H1 (cell line): ENCODE data around the gene FAM186B. TPM values are rescaled to one million over a fixed set of nuclear protein-coding genes. Genes with fewer than 3 reads are reported as not detected.

Experiments
- CTCF ChIA-PET: fragments of 300-600 bp; sonication (Branson Sonifier 250); formaldehyde crosslinking; loops from one replicate; lab custom pipeline; 2021; ENCODE audit not compliant: partially characterized antibody; lab: Charles Lee
- POLR2A ChIA-PET: fragments of 300-600 bp; sonication (Branson Sonifier 250); formaldehyde crosslinking; loops from one replicate; lab custom pipeline; 2021; ENCODE audit warnings: inconsistent platforms; ENCODE audit not compliant: partially characterized antibody; lab: Charles Lee
- DNase-seq, 2 experiments: peaks; one replicate each; pipeline versions ENCODE4 v3.0.0 to v3.0.0-alpha.2; 2010 to 2022; ENCODE audit warnings: low spot score in 2 of 2, low read depth in 1 of 2, mixed read lengths in 1 of 2
- FAIRE-seq: peaks from 2 replicates; lab custom pipeline; 2011; peaks lifted over from hg19 to GRCh38; lab: Jason Lieb, UNC
- H2AFZ ChIP-seq: 2 replicates; pipeline ENCODE4 v1.8.1; 2012; ENCODE audit warnings: low read length, inconsistent platforms
- H2AK5ac ChIP-seq: 2 replicates; pipeline ENCODE4 v1.6.1; 2013; ENCODE audit warnings: low read depth, low read length
- H2BK120ac ChIP-seq: replicated peaks from 2 replicates; pipeline ENCODE3; 2013; ENCODE audit warnings: low read depth, low read length, inconsistent platforms
- H2BK12ac ChIP-seq: 2 replicates; pipeline ENCODE4 v1.6.1; 2013; ENCODE audit warnings: low read depth, low read length
- H2BK15ac ChIP-seq: 2 replicates; pipeline ENCODE4 v1.6.1; 2013; ENCODE audit warnings: low read length
- H2BK20ac ChIP-seq: 2 replicates; pipeline ENCODE4 v1.6.1; 2013; ENCODE audit warnings: low read length
- H2BK5ac ChIP-seq: 2 replicates; pipeline ENCODE4 v1.6.1; 2013; ENCODE audit warnings: low read depth, low read length
- H3K14ac ChIP-seq: 2 replicates; pipeline ENCODE4 v1.6.1; 2013; ENCODE audit warnings: inconsistent platforms; ENCODE audit not compliant: insufficient read length
- H3K18ac ChIP-seq: 2 replicates; pipeline ENCODE4 v1.6.1; 2013; ENCODE audit warnings: low read length; ENCODE audit errors: extremely low read depth
- H3K23ac ChIP-seq: 2 replicates; pipeline ENCODE4 v1.6.1; 2013; ENCODE audit warnings: inconsistent platforms; ENCODE audit not compliant: insufficient read length
- H3K23me2 ChIP-seq: 2 replicates; pipeline ENCODE4 v1.6.1; 2013; ENCODE audit warnings: low read depth, low read length
- H3K27ac ChIP-seq: 2 replicates; pipeline ENCODE4 v1.6.1; 2011; ENCODE audit warnings: low read depth, low read length, inconsistent platforms
- H3K27me3 ChIP-seq, 4 experiments: replicated peaks in 1 of 4; 1 replicate in 1 of 4; 2 replicates in 3 of 4; pipeline versions ENCODE4 v1.6.1 to v1.8.1; 2011 to 2013; ENCODE audit warnings: low read length in 3 of 4, mild to moderate bottlenecking in 3 of 4, inconsistent platforms in 2 of 4, mixed read lengths in 2 of 4, moderate library complexity in 1 of 4; ENCODE audit not compliant: control insufficient read depth in 3 of 4, insufficient read depth in 3 of 4; ENCODE audit errors: extremely low read depth in 1 of 4
- H3K36me3 ChIP-seq, 4 experiments: 2 replicates each; pipeline versions ENCODE4 v1.6.1 to v1.8.1; 2011 to 2013; ENCODE audit warnings: mild to moderate bottlenecking in 4 of 4, low read length in 3 of 4, moderate library complexity in 2 of 4, control low read depth in 1 of 4, inconsistent platforms in 1 of 4; ENCODE audit not compliant: insufficient read depth in 4 of 4, control insufficient read depth in 2 of 4
- H3K4ac ChIP-seq: replicated peaks from 2 replicates; pipeline ENCODE3; 2013; ENCODE audit warnings: low read length, low read depth, mixed read lengths, inconsistent platforms; ENCODE audit not compliant: insufficient read length
- H3K4me1 ChIP-seq, 4 experiments: replicated peaks in 1 of 4; 1 replicate in 1 of 4; 2 replicates in 3 of 4; pipeline versions ENCODE4 v1.6.1 to v1.8.1; 2011 to 2013; ENCODE audit warnings: low read length in 3 of 4, inconsistent platforms in 2 of 4, mixed read lengths in 1 of 4; ENCODE audit not compliant: insufficient read depth in 4 of 4, control insufficient read depth in 3 of 4
- H3K4me2 ChIP-seq, 2 experiments: 2 replicates each; pipeline versions ENCODE4 v1.6.1 to v1.8.1; 2011 to 2013; ENCODE audit warnings: low read depth in 2 of 2, low read length in 2 of 2, control low read depth in 1 of 2, inconsistent platforms in 1 of 2, mild to moderate bottlenecking in 1 of 2; ENCODE audit not compliant: insufficient read depth in 1 of 2
- H3K4me3 ChIP-seq, 4 experiments: fragments of 200-600, 300-600 bp in 1 of 4; sonication (generic), shearing (Covaris generic), sonication (Bioruptor Twin) in 1 of 4; 2 replicates each; pipeline versions ENCODE4 v1.5.1 to v1.8.1; 2011 to 2016; ENCODE audit warnings: low read length in 4 of 4, low read depth in 3 of 4, control low read depth in 2 of 4, inconsistent platforms in 2 of 4, mild to moderate bottlenecking in 2 of 4, mixed read lengths in 1 of 4, moderate library complexity in 1 of 4; ENCODE audit not compliant: insufficient read depth in 2 of 4; ENCODE audit errors: extremely low read depth in 1 of 4
- H3K56ac ChIP-seq: replicated peaks from 2 replicates; pipeline ENCODE3; 2013; ENCODE audit warnings: low read depth, mild to moderate bottlenecking, mixed read lengths, low read length, inconsistent platforms; ENCODE audit not compliant: insufficient read length
- H3K79me1 ChIP-seq: 2 replicates; pipeline ENCODE4 v1.6.1; 2013; ENCODE audit warnings: low read depth, low read length, control low read depth
- H3K79me2 ChIP-seq, 2 experiments: 2 replicates each; pipeline versions ENCODE4 v1.6.1 to v1.8.1; 2012 to 2013; ENCODE audit warnings: low read length in 2 of 2, mild to moderate bottlenecking in 2 of 2, inconsistent platforms in 1 of 2; ENCODE audit not compliant: insufficient read depth in 2 of 2, control insufficient read depth in 1 of 2
- H3K9ac ChIP-seq, 4 experiments: replicated peaks in 1 of 4; 1 replicate in 1 of 4; 2 replicates in 3 of 4; pipeline versions ENCODE4 v1.6.1 to v1.8.1; 2011 to 2013; ENCODE audit warnings: low read depth in 3 of 4, low read length in 3 of 4, control low read depth in 2 of 4, mild to moderate bottlenecking in 2 of 4, moderate library complexity in 2 of 4, inconsistent platforms in 1 of 4; ENCODE audit errors: extremely low read depth in 1 of 4
- H3K9me3 ChIP-seq, 2 experiments: 2 replicates each; pipeline versions ENCODE4 v1.6.1 to v1.8.1; 2012 to 2013; ENCODE audit warnings: mild to moderate bottlenecking in 2 of 2, moderate library complexity in 2 of 2, control low read depth in 1 of 2, inconsistent platforms in 1 of 2, low read depth in 1 of 2, low read length in 1 of 2, mixed read lengths in 1 of 2; ENCODE audit not compliant: insufficient read depth in 2 of 2
- H4K20me1 ChIP-seq, 2 experiments: replicated peaks in 1 of 2; 2 replicates each; pipeline versions ENCODE3 to v1.8.1; 2011 to 2013; ENCODE audit warnings: inconsistent platforms in 2 of 2, low read length in 2 of 2, mild to moderate bottlenecking in 1 of 2; ENCODE audit not compliant: insufficient read depth in 2 of 2, control insufficient read depth in 1 of 2
- H4K5ac ChIP-seq: 2 replicates; pipeline ENCODE4 v1.6.1; 2013; ENCODE audit warnings: low read length, low read depth, mixed read lengths, inconsistent platforms; ENCODE audit not compliant: insufficient read length
- H4K8ac ChIP-seq: 2 replicates; pipeline ENCODE4 v1.8.0; 2013; ENCODE audit warnings: mild to moderate bottlenecking, moderate library complexity, low read length, inconsistent platforms; ENCODE audit not compliant: insufficient read depth; ENCODE audit errors: extremely low read depth
- H4K91ac ChIP-seq: replicated peaks from 2 replicates; pipeline ENCODE3; 2013; ENCODE audit warnings: low read length, mixed read lengths, inconsistent platforms; ENCODE audit not compliant: insufficient read length
- BRCA1 ChIP-seq: IDR thresholded peaks from 2 replicates; pipeline ENCODE4 v1.6.1; 2012; ENCODE audit warnings: low read depth, low read length, improper control_type of control experiment
- CHD1 ChIP-seq: IDR thresholded peaks from 2 replicates; pipeline ENCODE4 v1.6.1; 2012; ENCODE audit warnings: low read depth, low read length, improper control_type of control experiment
- FOSL1 ChIP-seq: IDR thresholded peaks from 2 replicates; pipeline ENCODE4 v1.6.1; 2011; ENCODE audit warnings: mild to moderate bottlenecking, low read depth, low read length, moderate library complexity; ENCODE audit not compliant: insufficient read depth
- HDAC2 ChIP-seq, 2 experiments: fragments of 300-600 bp in 1 of 2; sonication (generic) in 1 of 2; IDR thresholded peaks; 2 replicates each; pipeline ENCODE4 v1.6.1; 2011 to 2012; ENCODE audit warnings: low read depth in 2 of 2, low read length in 2 of 2, mild to moderate bottlenecking in 2 of 2, moderate library complexity in 2 of 2, borderline replicate concordance in 1 of 2, inconsistent platforms in 1 of 2
- JUN ChIP-seq: IDR thresholded peaks from 2 replicates; pipeline ENCODE4 v1.6.1; 2011; ENCODE audit warnings: low read depth, mild to moderate bottlenecking, improper control_type of control experiment, low read length
- KDM1A ChIP-seq: fragments of 200-600, 300-600 bp; sonication (generic); IDR thresholded peaks from 2 replicates; pipeline ENCODE4 v1.7.1; 2016; ENCODE audit warnings: mild to moderate bottlenecking, low read length, borderline replicate concordance
- KDM5A ChIP-seq: fragments of 200-600 bp; IDR thresholded peaks from 2 replicates; pipeline ENCODE4 v1.7.1; 2012; ENCODE audit warnings: mild to moderate bottlenecking, low read length, inconsistent platforms, mixed read lengths
- RNF2 ChIP-seq: fragments of 200-900, 300-1000 bp; sonication (generic); IDR thresholded peaks from 2 replicates; pipeline ENCODE4 v1.7.1; 2016; ENCODE audit warnings: borderline replicate concordance, low read depth, mild to moderate bottlenecking, antibody characterized with exemption, low read length; ENCODE audit not compliant: poor library complexity, severe bottlenecking; ENCODE audit errors: missing control alignments
- SIX5 ChIP-seq: IDR thresholded peaks from 2 replicates; pipeline ENCODE4 v1.6.1; 2011; ENCODE audit warnings: mild to moderate bottlenecking, low read depth, low read length
- SRF ChIP-seq: IDR thresholded peaks from 2 replicates; pipeline ENCODE4 v1.6.1; 2011; ENCODE audit warnings: mild to moderate bottlenecking, low read depth, low read length, moderate library complexity
- USF2 ChIP-seq: IDR thresholded peaks from 2 replicates; pipeline ENCODE4 v1.6.1; 2011; ENCODE audit warnings: low read length, improper control_type of control experiment
- WGBS, 2 experiments: shearing (Covaris generic) in 1 of 2; methylation state at CpG; one replicate each; pipeline versions ENCODE4 v1.1.6 to v1.1.7; 2013 to 2015; ENCODE audit warnings: low lambda C conversion rate in 2 of 2, mixed read lengths in 2 of 2, inconsistent platforms in 1 of 2, low coverage in 1 of 2, missing lambda C conversion rate in 1 of 2; ENCODE audit not compliant: insufficient replicate concordance in 2 of 2, insufficient coverage in 1 of 2, insufficient read length in 1 of 2; ENCODE audit errors: extremely low coverage in 1 of 2, missing lambda C conversion rate in 1 of 2; 5-methylcytosine and 5-hydroxymethylcytosine counted together
- polyA plus RNA-seq, 7 experiments: library from polyadenylated mRNA; depleted of rRNA in 3 of 7; stranded (reverse) in 5 of 7; unstranded in 2 of 7; fragments of >200 nt in 5 of 7; fragments of 200-250 nt in 2 of 7; gene quantifications; 1 replicate in 5 of 7; 2 replicates in 1 of 7; 4 replicates in 1 of 7; pipeline versions ENCODE4 v1.2.1 to v1.2.3, GENCODE V29; 2011 to 2013; ENCODE audit warnings: missing spikeins in 2 of 7, mixed read lengths in 2 of 7
- total RNA-seq: library from RNA; stranded (reverse); fragmentation: NEBNext Ultra II Directional; extraction: Animal tissue kit (Norgen Biotek cat#: 25700); gene quantifications from 2 replicates; pipeline ENCODE4 v1.2.1, GENCODE V29; 2021

The FAM186B gene
- total and polyA plus RNA-seq, 2 of the 8 experiments (the other 6 are each of a cell fraction or from before 2014, with no cell fraction given), result 0.12 to 0.73 TPM

- no peak overlapping the region for H2BK20ac ChIP-seq
- ChIA-PET POLR2A (interaction anchor here (0.9 to 6.7 kb wide), 4 partner anchors 9 to 237 kb away, joined by 3 to 72 read pairs (median 4); partner anchors contain the start of gene MCRS1), CTCF (interaction anchor here (0.9 to 14.0 kb wide), 13 partner anchors 9 to 262 kb away, joined by 3 to 171 read pairs (median 6); partner anchors contain the start of genes KCNH3 and MCRS1)
- no peak overlapping the region for H2BK5ac ChIP-seq
- 88% methylated on average over 6 of the region's 6 CpGs; no CpG with 5 or more reads in 1 of the 2 experiments for WGBS, 2 experiments
- no peak overlapping the region for H2AFZ ChIP-seq
- no peak overlapping the region for H3K18ac ChIP-seq
- H2BK12ac ChIP-seq, result no peak overlapping the region
- no peaks in the 10 kb centered on the region for H3K79me1 ChIP-seq
- H2AK5ac ChIP-seq, result no peak overlapping the region
- no peak overlapping the region for H2BK120ac ChIP-seq
- no peak overlapping the region for H3K23ac ChIP-seq
- H3K14ac ChIP-seq, result no peak overlapping the region
- H4K20me1 ChIP-seq, result no peaks in the 10 kb centered on the region
- no peak overlapping the region for H3K9ac ChIP-seq
- H3K27ac ChIP-seq, result no peak overlapping the region
- no peak overlapping the region for H3K4me3 ChIP-seq
- H4K8ac ChIP-seq, result no peak overlapping the region; the same call in 1 of the 2 replicates
- H4K91ac ChIP-seq, result no peak overlapping the region
- peaks cover 0 to 14% (median 9%) of the 10 kb centered on the region in 4 experiments; a peak in 6 of 7 replicates for H3K4me1 ChIP-seq
- no peaks in the 10 kb centered on the region for H3K79me2 ChIP-seq
- no peak overlapping the region for H3K4me2 ChIP-seq
- H3K56ac ChIP-seq, result no peak overlapping the region
- H3K27me3 ChIP-seq, result peaks cover 6 to 55% (median 45%) of the 10 kb centered on the region in 4 experiments
- peaks cover 8% of the 10 kb centered on the region; the same call in 1 of the 2 replicates for H3K23me2 ChIP-seq
- H2BK15ac ChIP-seq, result no peak overlapping the region
- peaks cover 0 to under 1% (median 0%) of the 10 kb centered on the region in 4 experiments; a peak in 1 of 8 replicates for H3K36me3 ChIP-seq
- H4K5ac ChIP-seq, result no peak overlapping the region
- no peaks in the 10 kb centered on the region for H3K9me3 ChIP-seq
- FAIRE-seq, result no peak
- no peak overlapping the region for H3K4ac ChIP-seq
- DNase-seq, result no peak
- no peak for TF ChIP-seq SIX5
- no peak for TF ChIP-seq KDM1A
- no peak for TF ChIP-seq SRF
- TF ChIP-seq RNF2, result no peak
- TF ChIP-seq JUN, result no peak
- TF ChIP-seq USF2, result no peak
- TF ChIP-seq BRCA1, result no peak
- TF ChIP-seq HDAC2 (IDR thresholded peaks at IDR 0.05; ENCODE audit: borderline replicate concordance in 1 of 2, low read depth in 2 of 2, low read length in 2 of 2), result no peak
- TF ChIP-seq KDM5A, result no peak
- TF ChIP-seq FOSL1, result no peak
- no peak for TF ChIP-seq CHD1
These were observed 54.7 kb downstream of the FAM186B start for GRCh38 chr12:49550693-49551252.
